Activated T-helper 1 cell treated with anti-CD3 and anti-CD28 coated beads, Interleukin-12 subunit alpha, Interleukin-12 subunit beta, Interleukin-2, Interleukin-4 antibody, amounts not matched to agents 30 ng/mL and 10 ng/mL and 1 ng/mL, durations not matched to agents 14 hours and 24 hours and 36 hours (primary cell): ENCODE measurements around the gene MEGF6. TPM values are rescaled to one million over a fixed set of nuclear protein-coding genes. Genes with fewer than 3 reads are reported as not detected.

Experiments
- DNase-seq: peaks from one replicate; pipeline ENCODE4 v3.0.0; 2021; ENCODE audit warnings: low spot score
- H3K27ac Mint-ChIP-seq: one replicate; pipeline ENCODE4 v1.8.0; 2021; ENCODE audit warnings: mild to moderate bottlenecking, mixed read lengths
- H3K27me3 Mint-ChIP-seq: one replicate; pipeline ENCODE4 v1.8.0; 2022; ENCODE audit warnings: mild to moderate bottlenecking, moderate library complexity, mixed read lengths; ENCODE audit not compliant: insufficient read depth
- H3K36me3 Mint-ChIP-seq: one replicate; pipeline ENCODE4 v1.8.0; 2021; ENCODE audit warnings: low read depth, mixed read lengths
- H3K4me1 Mint-ChIP-seq: one replicate; pipeline ENCODE4 v1.8.0; 2021; ENCODE audit warnings: low read depth, mixed read lengths
- H3K4me3 Mint-ChIP-seq: one replicate; pipeline ENCODE4 v1.8.0; 2021; ENCODE audit warnings: mild to moderate bottlenecking, moderate library complexity, mixed read lengths
- H3K9me3 Mint-ChIP-seq: one replicate; pipeline ENCODE4 v1.8.0; 2021; ENCODE audit warnings: mixed read lengths
- intact Hi-C: fragments of 100-400 bp; cut with micrococcal nuclease; formaldehyde crosslinking; loops from one replicate; pipeline ENCODE4 v1.15.1; 2024
- total RNA-seq: library from RNA; stranded (reverse); gene quantifications from 2 replicates; pipeline ENCODE4 v1.2.3, GENCODE V29; 2022

Gene MEGF6
- 1.2 and 2.1 TPM in 2 replicates for total RNA-seq

DNA sequence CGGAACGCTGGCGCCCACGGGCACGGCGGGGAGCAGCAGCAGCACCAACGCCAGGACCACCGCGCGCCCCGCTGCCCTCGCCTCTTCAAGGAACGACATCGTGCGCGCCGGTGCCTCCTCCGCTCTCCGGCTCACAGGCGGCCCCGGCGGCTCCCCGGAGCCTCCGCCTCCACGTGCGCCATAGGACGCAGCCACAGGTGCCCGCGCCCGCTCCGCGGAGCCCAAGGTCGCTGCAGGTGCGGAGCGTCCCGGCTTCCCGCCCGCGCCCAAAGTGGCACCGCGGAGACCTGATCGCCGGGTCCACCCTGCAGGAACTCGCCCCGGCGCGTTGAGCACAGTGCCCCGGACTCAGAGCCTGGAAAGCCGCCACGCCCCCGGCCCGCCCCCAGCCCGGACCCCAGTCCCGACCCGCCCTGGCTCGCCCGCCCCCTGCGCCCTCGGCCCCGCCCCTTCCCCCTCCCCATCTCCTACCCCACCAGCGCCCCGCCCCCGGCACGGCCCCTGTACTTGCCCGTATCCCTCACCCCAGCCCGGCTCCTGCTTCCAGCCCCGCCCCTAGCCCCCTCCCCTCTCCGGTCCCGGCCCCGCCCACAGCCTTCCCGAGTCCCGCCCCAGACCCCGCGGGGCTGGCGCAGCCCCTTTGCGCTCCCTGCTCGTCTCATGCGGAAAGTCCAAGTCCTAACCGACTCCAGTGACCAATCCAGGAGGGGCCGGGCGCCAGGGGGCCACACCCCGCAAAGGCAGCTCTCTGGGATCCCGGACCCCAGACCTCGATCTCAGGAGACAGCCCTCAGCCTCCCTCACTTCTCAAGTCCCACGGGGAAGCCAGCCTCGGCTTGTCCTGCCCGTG is at the start of gene MEGF6:
MEGF6 (minus strand) TSS at position 339 of the 850 bp plus-strand sequence; CDS start at position 99, 240 bp downstream.
- H3K36me3 Mint-ChIP-seq = no peaks in the 10 kb centered on the region
- no peak within 1 kb of the TSS for H3K4me3 Mint-ChIP-seq
- H3K27ac Mint-ChIP-seq = no peak within 1 kb of the TSS
- no peaks in the 10 kb centered on the region for H3K4me1 Mint-ChIP-seq
- no peak for DNase-seq
- H3K9me3 Mint-ChIP-seq = no peaks in the 10 kb centered on the region
- intact Hi-C loops = no loop called here
- peaks cover 23% of the 10 kb centered on the region for H3K27me3 Mint-ChIP-seq

DNA sequence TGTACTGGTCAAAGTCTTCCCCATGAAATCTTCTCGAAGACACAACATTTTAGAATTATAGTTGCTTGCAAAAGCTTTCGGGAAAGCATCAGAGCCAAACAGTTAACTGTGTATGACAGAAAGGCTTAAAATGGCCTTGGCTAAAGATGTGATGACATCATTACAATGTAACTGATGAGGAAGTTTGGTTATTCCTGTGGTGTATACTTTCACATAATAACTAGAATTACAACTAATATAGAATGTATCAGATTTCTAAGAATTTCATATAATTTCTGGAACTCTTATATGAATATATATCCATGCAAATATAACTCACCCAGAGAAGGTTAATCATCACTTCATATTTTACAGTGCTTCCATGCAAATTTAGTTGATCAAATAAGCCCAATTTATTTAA is 49.4 kb upstream of the MEGF6 start:
- Mint-ChIP-seq H3K27me3 (peaks cover 21% of the 10 kb centered on the region), H3K9me3 (no peaks in the 10 kb centered on the region), H3K36me3 (no peaks in the 10 kb centered on the region), H3K4me3 (no peak overlapping the region), H3K27ac (no peak overlapping the region), H3K4me1 (no peaks in the 10 kb centered on the region)
- intact Hi-C loops = no loop called here
- no peak for DNase-seq

DNA sequence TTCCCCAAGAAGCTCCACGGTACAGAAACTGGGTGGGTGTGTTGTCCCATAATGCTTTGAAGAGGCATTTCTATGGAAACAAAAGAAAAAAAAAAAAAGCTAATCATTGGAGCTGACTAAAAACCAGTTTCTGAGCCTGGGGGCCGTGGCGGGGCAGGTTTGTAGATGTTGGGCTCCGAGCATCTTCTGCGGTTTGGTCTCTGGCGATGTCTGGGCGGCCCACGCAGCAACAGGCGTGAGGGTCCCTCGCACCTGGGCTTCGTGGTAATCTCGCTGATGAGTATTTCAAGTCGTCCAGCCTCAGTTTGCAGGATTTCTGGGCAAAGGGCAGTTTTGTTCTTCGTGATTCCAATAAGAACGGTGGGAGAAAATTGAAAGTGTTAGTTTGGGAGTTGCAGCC is 47.8 kb upstream of the MEGF6 start:
- H3K36me3 Mint-ChIP-seq = no peaks in the 10 kb centered on the region
- H3K27ac Mint-ChIP-seq = no peak overlapping the region
- H3K4me1 Mint-ChIP-seq = no peaks in the 10 kb centered on the region
- no peak for DNase-seq
- no peak overlapping the region for H3K4me3 Mint-ChIP-seq
- intact Hi-C loops = no loop called here
- H3K9me3 Mint-ChIP-seq = no peaks in the 10 kb centered on the region
- peaks cover 32% of the 10 kb centered on the region for H3K27me3 Mint-ChIP-seq

- Mint-ChIP-seq H3K27me3 (peaks cover 40% of the 10 kb centered on the region), H3K36me3 (no peaks in the 10 kb centered on the region), H3K4me1 (no peaks in the 10 kb centered on the region), H3K4me3 (no peak overlapping the region), H3K27ac (no peak overlapping the region), H3K9me3 (no peaks in the 10 kb centered on the region)
- no peak for DNase-seq
- intact Hi-C loops = no loop called here
These were observed 46.9 kb upstream of the MEGF6 start for GRCh38 chr1:3658231-3658615.

- intact Hi-C loops = no loop called here
- H3K36me3 Mint-ChIP-seq = no peaks in the 10 kb centered on the region
- peaks cover 42% of the 10 kb centered on the region for H3K27me3 Mint-ChIP-seq
- no peak overlapping the region for H3K27ac Mint-ChIP-seq
- no peaks in the 10 kb centered on the region for H3K9me3 Mint-ChIP-seq
- H3K4me1 Mint-ChIP-seq = no peaks in the 10 kb centered on the region
- no peak for DNase-seq
- H3K4me3 Mint-ChIP-seq = no peak overlapping the region
These were observed 46.4 kb upstream of the MEGF6 start for GRCh38 chr1:3657578-3658230.

GRCh38 chr1:3657096-3657475 is 45.8 kb upstream of the MEGF6 start:
- Mint-ChIP-seq H3K9me3 (no peaks in the 10 kb centered on the region), H3K27me3 (peaks cover 42% of the 10 kb centered on the region), H3K4me3 (no peak overlapping the region), H3K27ac (no peak overlapping the region), H3K4me1 (no peaks in the 10 kb centered on the region), H3K36me3 (no peaks in the 10 kb centered on the region)
- no peak for DNase-seq
- intact Hi-C loops = no loop called here

GRCh38 chr1:3656450-3657095 is 45.3 kb upstream of the MEGF6 start:
- Mint-ChIP-seq H3K27me3 (peaks cover 42% of the 10 kb centered on the region), H3K27ac (no peak overlapping the region), H3K4me3 (no peak overlapping the region), H3K36me3 (no peaks in the 10 kb centered on the region), H3K4me1 (no peaks in the 10 kb centered on the region), H3K9me3 (no peaks in the 10 kb centered on the region)
- intact Hi-C loops = no loop called here
- no peak for DNase-seq

- Mint-ChIP-seq H3K36me3 (no peaks in the 10 kb centered on the region), H3K4me3 (no peak overlapping the region), H3K27me3 (peaks cover 51% of the 10 kb centered on the region), H3K9me3 (no peaks in the 10 kb centered on the region), H3K27ac (no peak overlapping the region), H3K4me1 (no peaks in the 10 kb centered on the region)
- DNase-seq = no peak
- intact Hi-C loops = no loop called here
These were observed 43.4 kb upstream of the MEGF6 start for GRCh38 chr1:3654549-3655281.

GRCh38 chr1:3653286-3653618 is 41.9 kb upstream of the MEGF6 start:
- DNase-seq = no peak
- Mint-ChIP-seq H3K27me3 (peaks cover 46% of the 10 kb centered on the region), H3K4me3 (peak overlapping the region; percentile 53), H3K27ac (peak overlapping the region; percentile 29), H3K4me1 (peaks cover 11% of the 10 kb centered on the region), H3K36me3 (peaks cover under 1% of the 10 kb centered on the region), H3K9me3 (no peaks in the 10 kb centered on the region)
- intact Hi-C loops = no loop called here

GRCh38 chr1:3652548-3653285 is 41.4 kb upstream of the MEGF6 start:
- no peak overlapping the region for H3K27ac Mint-ChIP-seq
- peak overlapping the region; percentile 53 for H3K4me3 Mint-ChIP-seq
- intact Hi-C loops = no loop called here
- peaks cover 44% of the 10 kb centered on the region for H3K27me3 Mint-ChIP-seq
- no peak for DNase-seq
- peaks cover 2% of the 10 kb centered on the region for H3K36me3 Mint-ChIP-seq
- no peaks in the 10 kb centered on the region for H3K9me3 Mint-ChIP-seq
- peaks cover 16% of the 10 kb centered on the region for H3K4me1 Mint-ChIP-seq

- Mint-ChIP-seq H3K27ac (peak within 1 kb of the TSS; percentile 29), H3K27me3 (peaks cover 40% of the 10 kb centered on the region), H3K9me3 (no peaks in the 10 kb centered on the region), H3K4me1 (peaks cover 16% of the 10 kb centered on the region), H3K36me3 (peaks cover 2% of the 10 kb centered on the region), H3K4me3 (peak within 1 kb of the TSS; percentile 53)
- intact Hi-C loops = loop anchor here (2.0 kb wide), 1 partner anchor 145 kb away; the partner anchor contains the start of gene LRRC47
- DNase-seq = no peak
These were observed 40.7 kb upstream of the MEGF6 start, which contains the start of gene TP73 for GRCh38 chr1:3651930-3652547. TSS of gene TP73 (plus strand) at chr1:3652516. CDS start at chr1:3682366, 29,850 bp downstream.
